B cell (primary cell): ENCODE data around the gene FUBP3. TPM values are rescaled to one million over a fixed set of nuclear protein-coding genes. Genes with fewer than 3 reads are reported as not detected.
A peak's percentile ranks its signal among the peaks of the same experiment; 100 is the strongest.

Experiments
- ATAC-seq: fragments of 200-7000 bp; cut with Tn5 transposase; one replicate; pipeline ENCODE4 v1.10.0; 2021; ENCODE audit warnings: low read depth, mild to moderate bottlenecking, moderate number of reproducible peaks, moderate library complexity
- CTCF ChIA-PET: fragments of 350-600 bp; sonication (Branson Sonifier 250); formaldehyde crosslinking; loops from one replicate; lab custom pipeline; 2021; ENCODE audit warnings: antibody characterized with exemption, inconsistent platforms; lab: Charles Lee
- POLR2A ChIA-PET: fragments of 350-600 bp; sonication (Branson Sonifier 250); formaldehyde crosslinking; loops from one replicate; lab custom pipeline; 2021; ENCODE audit warnings: antibody characterized with exemption; lab: Charles Lee
- DNase-seq: peaks from one replicate; pipeline ENCODE4 v3.0.0; 2013
- H2AFZ ChIP-seq: 2 replicates; pipeline ENCODE4 v1.6.1; 2012; ENCODE audit warnings: mild to moderate bottlenecking, low read depth, low read length; ENCODE audit not compliant: insufficient read depth, poor library complexity, severe bottlenecking
- H3K27ac ChIP-seq, 2 donors: 1 replicate in 1 of 2; 2 replicates in 1 of 2; pipeline ENCODE4 v1.5.1; 2012 to 2013; ENCODE audit warnings: low read length in 2 of 2, mild to moderate bottlenecking in 2 of 2, moderate library complexity in 1 of 2
- H3K27me3 ChIP-seq, 4 experiments: fragments of 200-600 bp in 1 of 4; sonication (generic) in 1 of 4; replicated peaks in 1 of 4; 1 replicate in 2 of 4; 2 replicates in 2 of 4; pipeline versions ENCODE4 v1.6.1 to v1.7.0; 2013 to 2016; ENCODE audit warnings: low read length in 3 of 4, mild to moderate bottlenecking in 2 of 4, mixed read lengths in 1 of 4, moderate library complexity in 1 of 4; ENCODE audit not compliant: insufficient read depth in 4 of 4, control insufficient read depth in 3 of 4; ENCODE audit errors: control extremely low read depth in 1 of 4
- H3K36me3 ChIP-seq, 2 experiments: replicated peaks in 1 of 2; 1 replicate in 1 of 2; 2 replicates in 1 of 2; pipeline versions ENCODE4 v1.6.1 to v1.7.1; 2013; ENCODE audit warnings: low read length in 1 of 2; ENCODE audit not compliant: insufficient read depth in 2 of 2, control insufficient read depth in 1 of 2; ENCODE audit errors: control extremely low read depth in 1 of 2, extremely low read depth in 1 of 2
- H3K4me1 ChIP-seq, 2 donors: fragments of 200-600 bp in 1 of 2; sonication (generic) in 1 of 2; 1 replicate in 1 of 2; 2 replicates in 1 of 2; pipeline versions ENCODE4 v1.5.1 to v1.6.1; 2013 to 2017; ENCODE audit warnings: low read length in 2 of 2; ENCODE audit not compliant: control insufficient read depth in 2 of 2, insufficient read depth in 2 of 2
- H3K4me2 ChIP-seq: replicated peaks from 2 replicates; pipeline ENCODE3; 2012; ENCODE audit warnings: mild to moderate bottlenecking, low read depth, low read length; ENCODE audit not compliant: poor library complexity, severe bottlenecking
- H3K4me3 ChIP-seq, 5 experiments: fragments of 200-600 bp in 1 of 5; sonication (generic) in 1 of 5; 1 replicate in 3 of 5; 2 replicates in 2 of 5; pipeline versions ENCODE4 v1.5.1 to v1.7.0; 2011 to 2016; ENCODE audit warnings: low read length in 4 of 5, mild to moderate bottlenecking in 4 of 5, low read depth in 2 of 5, control low read depth in 1 of 5, moderate library complexity in 1 of 5; ENCODE audit not compliant: insufficient read depth in 1 of 5; ENCODE audit errors: control extremely low read depth in 1 of 5, extremely low read depth in 1 of 5
- H3K79me2 ChIP-seq: fragments of 200-600 bp; sonication (generic); one replicate; pipeline ENCODE4 v1.6.0; 2016; ENCODE audit warnings: low read length; ENCODE audit not compliant: control insufficient read depth, insufficient read depth
- H3K9ac ChIP-seq: fragments of 200-600 bp; sonication (generic); 2 replicates; pipeline ENCODE4 v1.6.1; 2017; ENCODE audit warnings: mild to moderate bottlenecking, low read length, moderate library complexity
- H3K9me3 ChIP-seq, 3 donors: one replicate each; pipeline versions ENCODE4 v1.6.1 to v1.7.1; 2013; ENCODE audit warnings: low read length in 2 of 3; ENCODE audit not compliant: control insufficient read depth in 2 of 3, insufficient read depth in 1 of 3; ENCODE audit errors: control extremely low read depth in 1 of 3
- H4K20me1 ChIP-seq: 2 replicates; pipeline ENCODE4 v1.6.0; 2012; ENCODE audit warnings: mild to moderate bottlenecking, low read length; ENCODE audit not compliant: insufficient read depth, control insufficient read depth, poor library complexity, severe bottlenecking
- H3K27ac Mint-ChIP-seq: one replicate; pipeline ENCODE4 v1.8.0; 2021; ENCODE audit warnings: mixed read lengths
- H3K27me3 Mint-ChIP-seq: one replicate; pipeline ENCODE4 v1.8.0; 2021; ENCODE audit warnings: mixed read lengths
- H3K4me1 Mint-ChIP-seq: one replicate; pipeline ENCODE4 v1.8.0; 2021; ENCODE audit warnings: mixed read lengths
- H3K4me3 Mint-ChIP-seq: one replicate; pipeline ENCODE4 v1.8.0; 2021; ENCODE audit warnings: mixed read lengths
- H3K9me3 Mint-ChIP-seq: one replicate; pipeline ENCODE4 v1.8.0; 2022; ENCODE audit warnings: mixed read lengths; ENCODE audit not compliant: insufficient read depth
- EZH2 ChIP-seq: IDR thresholded peaks from 2 replicates; pipeline ENCODE4 v1.6.1; 2012; ENCODE audit warnings: borderline replicate concordance, low read depth, mild to moderate bottlenecking, moderate library complexity, low read length; ENCODE audit not compliant: insufficient read depth, poor library complexity, severe bottlenecking
- WGBS: methylation state at CpG from one replicate; pipeline ENCODE4 v1.1.5; 2013; ENCODE audit warnings: missing lambda C conversion rate; ENCODE audit not compliant: insufficient coverage; 5-methylcytosine and 5-hydroxymethylcytosine counted together
- intact Hi-C: fragments of 100-400 bp; cut with micrococcal nuclease; formaldehyde crosslinking; loops from one replicate; pipeline ENCODE4 v1.10.0; 2022
- polyA plus RNA-seq: library from polyadenylated mRNA; depleted of rRNA; stranded (reverse); fragments of >200 nt; gene quantifications from 2 replicates; pipeline ENCODE4 v1.2.3, GENCODE V29; 2012
- total RNA-seq, 2 donors: library from RNA; stranded (reverse); fragments of 120-200 nt in 1 of 2; gene quantifications; 1 replicate in 1 of 2; 2 replicates in 1 of 2; pipeline versions ENCODE4 v1.2.3 to v1.2.4, GENCODE V29; 2013 to 2022
- TF ChIP-seq, protein P1 (sequence below): fragments of 200-600 bp; IDR thresholded peaks from one replicate; pipeline ENCODE4 v1.8.0; 2022; ENCODE audit warnings: antibody characterized with exemption, mild to moderate bottlenecking

The FUBP3 gene
- total and polyA plus RNA-seq, 2 donors (not counting 1 experiment from before 2014, with no cell fraction given) = 45.7 to 79.4 TPM

DNA sequence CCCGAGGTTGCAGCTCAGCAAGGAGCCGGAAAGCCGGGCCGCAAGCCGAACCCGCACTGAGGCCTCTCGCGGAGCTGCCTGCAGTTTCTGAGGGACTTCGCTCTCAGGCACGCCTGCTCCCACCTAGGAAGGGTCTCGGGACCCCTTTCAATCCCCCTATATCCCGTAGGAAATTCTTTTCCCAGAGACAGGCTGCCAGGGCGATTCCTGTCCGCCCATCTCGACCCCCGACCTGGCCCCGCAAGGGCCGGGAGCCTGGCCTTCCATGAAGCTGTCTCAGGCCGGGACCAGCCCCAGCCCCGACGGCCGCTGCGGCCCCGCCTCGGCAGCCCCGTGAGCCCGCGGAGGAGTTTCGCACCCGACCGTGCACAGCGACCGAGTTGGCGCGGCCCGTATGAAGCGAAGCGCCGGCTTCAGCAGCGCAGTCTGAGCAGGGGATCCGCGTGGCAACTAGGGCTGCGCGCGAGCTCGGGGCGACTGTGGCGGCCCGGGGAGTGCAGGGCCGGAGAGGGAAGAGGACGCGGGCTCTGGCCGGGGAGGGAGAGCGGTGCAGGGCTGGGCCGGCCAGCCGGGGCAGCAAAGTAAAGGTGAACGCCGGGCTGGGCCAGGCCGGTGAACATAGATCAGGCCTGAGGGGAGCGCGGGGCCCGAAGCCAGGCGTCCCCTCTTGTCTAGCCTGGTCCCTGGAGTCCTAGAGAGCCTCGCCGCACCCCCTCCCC lies 84.0 kb downstream of the FUBP3 start:
- H3K27ac Mint-ChIP-seq = no peak overlapping the region
- Histone ChIP-seq H3K4me2 (peak overlapping the region; percentile 74), H4K20me1 (no peaks in the 10 kb centered on the region), H3K36me3 (no peaks in the 10 kb centered on the region), H3K4me3 (peak overlapping the region in 3 of 5 experiments; percentile 2 to 19 (median 8)), H3K27me3 (peaks cover 0 to 94% (median 51%) of the 10 kb centered on the region in 4 experiments), H3K9ac (peak overlapping the region; percentile 26), H3K4me1 (peaks cover 62 to 70% of the 10 kb centered on the region in 2 donors), H3K79me2 (no peaks in the 10 kb centered on the region), H3K9me3 (peaks cover 0 to 30% (median 0%) of the 10 kb centered on the region in 3 donors), H2AFZ (peak overlapping the region; percentile 56), H3K27ac (no peak overlapping the region)
- DNase-seq = peak; percentile 56
- peaks cover 56% of the 10 kb centered on the region for H3K27me3 Mint-ChIP-seq
- ChIA-PET CTCF (interaction anchor here (1.3 kb wide), 1 partner anchor 19 kb away, joined by 4 read pairs; no protein-coding TSS in a partner anchor), POLR2A (interaction anchor here (0.6 kb wide), 1 partner anchor 579 kb away, joined by 4 read pairs; no protein-coding TSS in a partner anchor)
- peak; percentile 40 for ATAC-seq
- intact Hi-C loops = no loop called here
- TF ChIP-seq, protein P1, sequence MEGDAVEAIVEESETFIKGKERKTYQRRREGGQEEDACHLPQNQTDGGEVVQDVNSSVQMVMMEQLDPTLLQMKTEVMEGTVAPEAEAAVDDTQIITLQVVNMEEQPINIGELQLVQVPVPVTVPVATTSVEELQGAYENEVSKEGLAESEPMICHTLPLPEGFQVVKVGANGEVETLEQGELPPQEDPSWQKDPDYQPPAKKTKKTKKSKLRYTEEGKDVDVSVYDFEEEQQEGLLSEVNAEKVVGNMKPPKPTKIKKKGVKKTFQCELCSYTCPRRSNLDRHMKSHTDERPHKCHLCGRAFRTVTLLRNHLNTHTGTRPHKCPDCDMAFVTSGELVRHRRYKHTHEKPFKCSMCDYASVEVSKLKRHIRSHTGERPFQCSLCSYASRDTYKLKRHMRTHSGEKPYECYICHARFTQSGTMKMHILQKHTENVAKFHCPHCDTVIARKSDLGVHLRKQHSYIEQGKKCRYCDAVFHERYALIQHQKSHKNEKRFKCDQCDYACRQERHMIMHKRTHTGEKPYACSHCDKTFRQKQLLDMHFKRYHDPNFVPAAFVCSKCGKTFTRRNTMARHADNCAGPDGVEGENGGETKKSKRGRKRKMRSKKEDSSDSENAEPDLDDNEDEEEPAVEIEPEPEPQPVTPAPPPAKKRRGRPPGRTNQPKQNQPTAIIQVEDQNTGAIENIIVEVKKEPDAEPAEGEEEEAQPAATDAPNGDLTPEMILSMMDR = no peak
- TF ChIP-seq EZH2 = no peak
- H3K4me1 Mint-ChIP-seq = peaks cover 30% of the 10 kb centered on the region
- no peaks in the 10 kb centered on the region for H3K9me3 Mint-ChIP-seq
- 4% methylated on average over 63 of the region's 65 CpGs for WGBS
- peak overlapping the region; percentile 73 for H3K4me3 Mint-ChIP-seq

DNA sequence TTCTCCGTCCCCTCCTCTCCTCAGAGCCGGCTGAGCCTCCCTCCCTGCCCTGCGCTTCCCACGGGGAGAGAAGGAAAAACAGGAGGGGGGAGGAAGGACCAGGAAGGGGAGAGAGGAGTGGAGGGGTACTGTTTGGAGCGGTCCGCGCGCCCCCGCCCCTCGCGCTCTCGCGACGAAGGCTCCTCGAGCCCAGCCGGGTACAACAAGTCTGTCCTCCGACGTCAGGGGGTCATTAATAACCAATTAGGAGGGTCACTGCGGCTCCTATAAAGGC lies 84.5 kb downstream of the FUBP3 start:
- Histone ChIP-seq H3K27ac (no peak overlapping the region), H3K4me2 (peak overlapping the region; percentile 74), H2AFZ (peak overlapping the region; percentile 56), H3K4me3 (no peak overlapping the region), H3K9ac (no peak overlapping the region), H3K27me3 (peaks cover 0 to 92% (median 52%) of the 10 kb centered on the region in 4 experiments), H3K79me2 (no peaks in the 10 kb centered on the region), H3K9me3 (peaks cover 0 to 30% (median 0%) of the 10 kb centered on the region in 3 donors), H3K36me3 (no peaks in the 10 kb centered on the region), H4K20me1 (no peaks in the 10 kb centered on the region), H3K4me1 (peaks cover 62 to 70% of the 10 kb centered on the region in 2 donors)
- Mint-ChIP-seq H3K27me3 (peaks cover 53% of the 10 kb centered on the region), H3K27ac (no peak overlapping the region), H3K9me3 (no peaks in the 10 kb centered on the region), H3K4me1 (peaks cover 28% of the 10 kb centered on the region), H3K4me3 (peak overlapping the region; percentile 29)
- ChIA-PET CTCF (interaction anchor here (1.0 kb wide), 1 partner anchor 18 kb away, joined by 3 read pairs; no protein-coding TSS in a partner anchor), POLR2A (no interaction called here)
- intact Hi-C loops = no loop called here
- TF ChIP-seq, protein P1 = no peak
- TF ChIP-seq EZH2 = peak; percentile 36
- ATAC-seq (no peak), DNase-seq (no peak)
- WGBS = 12% methylated on average over 15 of the region's 19 CpGs
